DOHH2 (cell line): ENCODE data around the gene FLNA.

ENCODE experiments used
- EZH2phosphoT487 ChIP-seq: fragments of 200-600 bp; sonication (generic); IDR thresholded peaks from 2 replicates; pipeline ENCODE4 v1.6.1; 2017; ENCODE audit warnings: borderline replicate concordance, mild to moderate bottlenecking, antibody characterized with exemption, low read length, moderate library complexity, mixed read lengths
- TF ChIP-seq, protein P1 (sequence below): fragments of 200-600 bp; sonication (generic); IDR thresholded peaks from one replicate; pipeline ENCODE4 v1.5.1; 2014; ENCODE audit warnings: antibody characterized with exemption, mild to moderate bottlenecking, low read depth, low read length; ENCODE audit not compliant: poor library complexity, severe bottlenecking

DNA sequence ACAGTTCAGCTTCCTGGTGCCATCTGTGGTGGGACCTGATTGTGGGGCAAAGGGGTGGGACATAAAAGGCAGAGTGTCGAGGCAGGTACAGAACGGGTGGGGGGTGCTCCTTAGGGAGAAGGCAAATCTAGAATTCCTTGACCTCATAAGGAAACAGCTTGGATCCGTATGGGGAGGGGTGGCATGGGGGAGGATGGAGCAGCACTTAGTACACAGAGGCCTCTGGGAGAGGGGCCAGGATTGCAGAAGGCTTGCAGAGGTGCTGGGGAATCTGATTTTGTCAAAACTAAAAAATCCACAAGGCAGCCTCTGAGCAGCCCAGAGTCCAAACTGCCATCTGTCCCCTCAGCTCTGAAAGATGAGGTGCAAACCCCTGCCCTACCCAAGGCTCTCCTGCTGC, 2.3 kb upstream of the FLNA start:
- TF ChIP-seq, protein P1, sequence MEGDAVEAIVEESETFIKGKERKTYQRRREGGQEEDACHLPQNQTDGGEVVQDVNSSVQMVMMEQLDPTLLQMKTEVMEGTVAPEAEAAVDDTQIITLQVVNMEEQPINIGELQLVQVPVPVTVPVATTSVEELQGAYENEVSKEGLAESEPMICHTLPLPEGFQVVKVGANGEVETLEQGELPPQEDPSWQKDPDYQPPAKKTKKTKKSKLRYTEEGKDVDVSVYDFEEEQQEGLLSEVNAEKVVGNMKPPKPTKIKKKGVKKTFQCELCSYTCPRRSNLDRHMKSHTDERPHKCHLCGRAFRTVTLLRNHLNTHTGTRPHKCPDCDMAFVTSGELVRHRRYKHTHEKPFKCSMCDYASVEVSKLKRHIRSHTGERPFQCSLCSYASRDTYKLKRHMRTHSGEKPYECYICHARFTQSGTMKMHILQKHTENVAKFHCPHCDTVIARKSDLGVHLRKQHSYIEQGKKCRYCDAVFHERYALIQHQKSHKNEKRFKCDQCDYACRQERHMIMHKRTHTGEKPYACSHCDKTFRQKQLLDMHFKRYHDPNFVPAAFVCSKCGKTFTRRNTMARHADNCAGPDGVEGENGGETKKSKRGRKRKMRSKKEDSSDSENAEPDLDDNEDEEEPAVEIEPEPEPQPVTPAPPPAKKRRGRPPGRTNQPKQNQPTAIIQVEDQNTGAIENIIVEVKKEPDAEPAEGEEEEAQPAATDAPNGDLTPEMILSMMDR, result no peak
- TF ChIP-seq EZH2phosphoT487, result no peak
